KMS-11 (cell line): ENCODE data around the gene MAST4.

ENCODE experiments used
- H2AFZ ChIP-seq: fragments of 200-600 bp; sonication (generic); 2 replicates; pipeline ENCODE4 v1.6.1; 2016; ENCODE audit warnings: antibody characterized with exemption, mixed run types, low read depth
- H3K27ac ChIP-seq: fragments of 200-600 bp; sonication (generic); 2 replicates; pipeline ENCODE4 v1.6.1; 2016; ENCODE audit warnings: mild to moderate bottlenecking, mixed run types
- H3K27me3 ChIP-seq: fragments of 200-600 bp; sonication (generic); 2 replicates; pipeline ENCODE4 v1.6.1; 2017; ENCODE audit warnings: mild to moderate bottlenecking, low read depth, mixed run types, moderate library complexity; ENCODE audit not compliant: insufficient read depth
- H3K36me3 ChIP-seq: fragments of 200-600 bp; sonication (generic); 2 replicates; pipeline ENCODE4 v1.6.1; 2017; ENCODE audit warnings: mild to moderate bottlenecking, mixed run types; ENCODE audit not compliant: insufficient read depth
- H3K4me1 ChIP-seq: fragments of 200-600 bp; sonication (generic); 2 replicates; pipeline ENCODE4 v1.6.1; 2016; ENCODE audit warnings: mild to moderate bottlenecking, low read depth, mixed run types; ENCODE audit not compliant: poor library complexity, severe bottlenecking
- H3K4me2 ChIP-seq: fragments of 200-600 bp; sonication (generic); 2 replicates; pipeline ENCODE4 v1.7.0; 2016; ENCODE audit warnings: mild to moderate bottlenecking, mixed run types
- H3K4me3 ChIP-seq: fragments of 200-600 bp; sonication (generic); IDR thresholded peaks from 2 replicates; pipeline ENCODE4 v1.6.1; 2017; ENCODE audit warnings: low read depth, low read length, mixed read lengths; ENCODE audit not compliant: insufficient read depth
- H3K79me2 ChIP-seq: fragments of 200-600 bp; sonication (generic); 2 replicates; pipeline ENCODE4 v1.6.1; 2016; ENCODE audit warnings: low read depth, mixed run types; ENCODE audit not compliant: insufficient read depth
- H3K9ac ChIP-seq: fragments of 200-600 bp; sonication (generic); 2 replicates; pipeline ENCODE4 v1.6.1; 2016; ENCODE audit warnings: mild to moderate bottlenecking, mixed run types
- H4K20me1 ChIP-seq: fragments of 200-600 bp; sonication (generic); 2 replicates; pipeline ENCODE4 v1.6.1; 2016; ENCODE audit warnings: mild to moderate bottlenecking, mixed run types; ENCODE audit not compliant: insufficient read depth
- TF ChIP-seq, protein P1 (sequence below): fragments of 200-600 bp; sonication (generic); conservative IDR thresholded peaks from 2 replicates; pipeline ENCODE4 v1.6.1; 2017; ENCODE audit warnings: low read depth, mild to moderate bottlenecking, antibody characterized with exemption, low read length, moderate library complexity, mixed read lengths

The MAST4 gene

DNA sequence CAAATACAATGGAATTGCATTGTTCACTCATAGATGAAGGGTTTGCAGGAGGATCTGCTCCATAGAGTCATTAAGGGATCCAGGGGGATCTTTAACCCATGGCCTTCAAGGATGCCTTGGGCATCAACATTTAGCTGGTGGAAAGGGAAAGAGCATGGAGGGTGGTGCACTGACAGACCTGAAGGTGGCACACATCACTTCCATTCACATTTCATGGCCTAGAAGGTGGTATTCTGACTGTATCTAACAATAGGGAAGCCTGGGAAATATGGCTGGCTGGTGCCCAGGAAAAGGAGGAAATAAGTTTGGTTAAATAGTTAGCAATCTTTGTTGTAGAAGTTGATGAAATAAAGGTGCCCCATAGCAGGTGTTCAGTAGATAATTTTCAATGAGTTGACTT is 370.2 kb downstream of the MAST4 start:
- Histone ChIP-seq H3K27ac (no peak overlapping the region), H3K79me2 (no peaks in the 10 kb centered on the region), H2AFZ (no peak overlapping the region), H3K4me1 (no peaks in the 10 kb centered on the region), H3K4me3 (no peak overlapping the region), H3K36me3 (no peaks in the 10 kb centered on the region), H3K9ac (no peak overlapping the region), H4K20me1 (no peaks in the 10 kb centered on the region), H3K27me3 (no peaks in the 10 kb centered on the region), H3K4me2 (no peak overlapping the region)
- TF ChIP-seq, protein P1, sequence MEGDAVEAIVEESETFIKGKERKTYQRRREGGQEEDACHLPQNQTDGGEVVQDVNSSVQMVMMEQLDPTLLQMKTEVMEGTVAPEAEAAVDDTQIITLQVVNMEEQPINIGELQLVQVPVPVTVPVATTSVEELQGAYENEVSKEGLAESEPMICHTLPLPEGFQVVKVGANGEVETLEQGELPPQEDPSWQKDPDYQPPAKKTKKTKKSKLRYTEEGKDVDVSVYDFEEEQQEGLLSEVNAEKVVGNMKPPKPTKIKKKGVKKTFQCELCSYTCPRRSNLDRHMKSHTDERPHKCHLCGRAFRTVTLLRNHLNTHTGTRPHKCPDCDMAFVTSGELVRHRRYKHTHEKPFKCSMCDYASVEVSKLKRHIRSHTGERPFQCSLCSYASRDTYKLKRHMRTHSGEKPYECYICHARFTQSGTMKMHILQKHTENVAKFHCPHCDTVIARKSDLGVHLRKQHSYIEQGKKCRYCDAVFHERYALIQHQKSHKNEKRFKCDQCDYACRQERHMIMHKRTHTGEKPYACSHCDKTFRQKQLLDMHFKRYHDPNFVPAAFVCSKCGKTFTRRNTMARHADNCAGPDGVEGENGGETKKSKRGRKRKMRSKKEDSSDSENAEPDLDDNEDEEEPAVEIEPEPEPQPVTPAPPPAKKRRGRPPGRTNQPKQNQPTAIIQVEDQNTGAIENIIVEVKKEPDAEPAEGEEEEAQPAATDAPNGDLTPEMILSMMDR, result no peak

DNA sequence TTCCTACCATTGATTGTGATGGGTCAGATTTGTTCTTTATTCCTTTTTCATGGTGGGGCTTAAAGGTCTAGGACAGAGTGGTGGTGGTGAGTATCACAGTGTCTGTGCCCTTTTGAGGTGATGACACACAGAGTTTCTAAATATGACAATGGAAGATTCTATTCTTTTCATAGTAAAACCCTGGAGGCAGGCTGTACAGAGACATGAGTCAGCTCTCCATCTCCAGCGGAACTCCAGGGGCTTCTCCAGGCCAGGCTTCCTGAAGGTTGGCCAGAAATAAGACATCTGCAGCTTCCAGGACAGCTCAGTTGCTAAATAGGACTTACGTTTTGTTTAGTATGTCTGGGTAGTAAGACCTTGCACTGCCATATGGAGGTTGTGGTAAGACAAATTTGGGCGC is 370.9 kb downstream of the MAST4 start:
- no peaks in the 10 kb centered on the region for H3K36me3 ChIP-seq

DNA sequence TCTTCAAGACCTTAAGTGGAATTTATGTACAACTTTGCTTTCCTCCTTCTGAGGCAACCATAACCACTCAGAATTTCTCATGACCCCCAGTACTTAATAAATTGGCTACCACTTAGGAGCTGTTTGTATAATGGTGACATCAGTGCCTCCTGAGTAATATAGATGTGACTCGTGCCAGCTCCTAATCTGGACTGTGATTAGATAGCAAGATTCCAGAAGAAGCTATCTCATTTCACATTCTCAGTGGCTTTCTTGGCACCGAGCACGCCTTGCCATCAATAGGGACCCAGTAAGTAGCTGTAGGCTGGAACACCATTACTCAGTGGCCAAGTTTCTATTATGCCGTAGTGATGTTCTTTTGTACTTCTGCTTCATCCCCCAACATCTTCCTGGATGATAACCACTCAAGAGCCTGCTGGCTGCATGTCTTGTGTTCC is 371.7 kb downstream of the MAST4 start:
- Histone ChIP-seq H3K9ac (no peak overlapping the region), H3K4me3 (no peak overlapping the region), H2AFZ (no peak overlapping the region), H3K36me3 (no peaks in the 10 kb centered on the region), H3K79me2 (no peaks in the 10 kb centered on the region), H3K27ac (no peak overlapping the region), H3K4me1 (no peaks in the 10 kb centered on the region), H3K4me2 (no peak overlapping the region), H3K27me3 (no peaks in the 10 kb centered on the region), H4K20me1 (no peaks in the 10 kb centered on the region)
- TF ChIP-seq, protein P1, result no peak

More for the DNA sequence above, 370.9 kb downstream of the MAST4 start:
- Histone ChIP-seq H3K79me2 (no peaks in the 10 kb centered on the region), H3K4me2 (no peak overlapping the region), H3K27ac (no peak overlapping the region), H3K4me1 (no peaks in the 10 kb centered on the region), H3K9ac (no peak overlapping the region), H3K4me3 (no peak overlapping the region), H2AFZ (no peak overlapping the region), H4K20me1 (no peaks in the 10 kb centered on the region), H3K27me3 (no peaks in the 10 kb centered on the region)
- TF ChIP-seq, protein P1, result no peak

DNA sequence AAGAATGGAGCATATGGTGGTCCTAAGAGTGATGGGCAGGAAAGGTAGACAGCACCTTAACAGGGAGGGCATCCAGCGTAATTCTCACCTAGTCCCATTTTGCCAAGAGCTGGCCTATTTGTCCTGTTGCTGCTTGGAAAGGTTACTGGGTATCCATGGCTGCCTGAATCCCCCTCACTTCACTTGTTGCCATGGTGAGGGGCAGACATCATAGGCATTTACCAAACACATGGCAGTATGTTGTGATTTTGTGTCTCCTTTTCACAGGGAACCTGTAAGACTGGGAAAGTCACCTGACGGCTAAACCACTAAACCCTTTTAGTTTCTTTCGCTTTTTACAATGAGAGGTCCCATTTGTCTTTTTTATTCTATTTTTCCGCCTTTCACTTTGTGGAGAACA is 373.3 kb downstream of the MAST4 start:
- Histone ChIP-seq H2AFZ (no peak overlapping the region), H3K36me3 (no peaks in the 10 kb centered on the region), H3K4me2 (no peak overlapping the region), H4K20me1 (no peaks in the 10 kb centered on the region), H3K27me3 (no peaks in the 10 kb centered on the region), H3K9ac (no peak overlapping the region), H3K4me1 (no peaks in the 10 kb centered on the region), H3K4me3 (no peak overlapping the region), H3K79me2 (no peaks in the 10 kb centered on the region), H3K27ac (no peak overlapping the region)
- TF ChIP-seq, protein P1, result no peak
